HepG2 (cell line): ENCODE data around the gene EMP2. TPM values are rescaled to one million over a fixed set of nuclear protein-coding genes. Genes with fewer than 3 reads are reported as not detected.
A peak's percentile ranks its signal among the peaks of the same experiment; 100 is the strongest.

Experiments used
- ATF7-NPFF ChIP-seq: sonication (generic); formaldehyde crosslinking; IDR thresholded peaks from 2 replicates; pipeline ENCODE4 v1.8.1; 2023; ENCODE audit warnings: mild to moderate bottlenecking, low read depth, missing genetic modification reagents, moderate library complexity
- ATRX ChIP-seq: sonication (generic); formaldehyde crosslinking; IDR thresholded peaks from 2 replicates; pipeline ENCODE4 v1.4.0; 2020; ENCODE audit warnings: missing genetic modification reagents, borderline replicate concordance
- DMAP1 ChIP-seq: IDR thresholded peaks from 2 replicates; pipeline ENCODE4 v1.6.1; 2016
- DRAP1 ChIP-seq: IDR thresholded peaks from 2 replicates; pipeline ENCODE4 v1.6.1; 2016; ENCODE audit warnings: missing genetic modification reagents, missing compliant biosample characterization
- GPBP1L1 ChIP-seq: sonication (generic); formaldehyde crosslinking; IDR thresholded peaks from 2 replicates; pipeline ENCODE4 v1.5.0; 2020; ENCODE audit warnings: mild to moderate bottlenecking, missing genetic modification reagents
- HNF1B ChIP-seq: sonication (generic); formaldehyde crosslinking; IDR thresholded peaks from 2 replicates; pipeline ENCODE4 v1.5.1; 2020; ENCODE audit warnings: mild to moderate bottlenecking, moderate library complexity, missing genetic modification reagents
- IKZF1 ChIP-seq: fragments of 450-650 bp; IDR thresholded peaks from 2 replicates; pipeline ENCODE4 v1.7.1; 2016
- ISX ChIP-seq: sonication (generic); formaldehyde crosslinking; conservative IDR thresholded peaks from 2 replicates; pipeline ENCODE4 v1.5.0; 2020; ENCODE audit warnings: missing genetic modification reagents
- MAX ChIP-seq: IDR thresholded peaks from 2 replicates; pipeline ENCODE4 v1.6.1; 2012; ENCODE audit warnings: inconsistent platforms
- MNT ChIP-seq: fragments of 450-650 bp; IDR thresholded peaks from 2 replicates; pipeline ENCODE4 v1.6.1; 2016
- NAIF1 ChIP-seq: sonication (generic); formaldehyde crosslinking; IDR thresholded peaks from 2 replicates; pipeline ENCODE4 v1.5.0; 2020; ENCODE audit warnings: mild to moderate bottlenecking, missing genetic modification reagents, borderline replicate concordance
- POGK ChIP-seq: sonication (generic); formaldehyde crosslinking; conservative IDR thresholded peaks from 2 replicates; pipeline ENCODE4 v1.8.0; 2022; ENCODE audit warnings: mild to moderate bottlenecking, moderate library complexity, missing genetic modification reagents
- SSRP1 ChIP-seq: IDR thresholded peaks from 2 replicates; pipeline ENCODE4 v1.6.1; 2016; ENCODE audit warnings: control low read depth
- TERF1 ChIP-seq: sonication (generic); formaldehyde crosslinking; IDR thresholded peaks from 2 replicates; pipeline ENCODE4 v1.8.0; 2022; ENCODE audit warnings: mild to moderate bottlenecking, missing genetic modification reagents, moderate library complexity
- TFDP1 ChIP-seq: IDR thresholded peaks from 2 replicates; pipeline ENCODE4 v1.6.1; 2016; ENCODE audit warnings: missing compliant biosample characterization, missing genetic modification reagents, borderline replicate concordance
- ZNF263 ChIP-seq: sonication (generic); formaldehyde crosslinking; IDR thresholded peaks from 2 replicates; pipeline ENCODE4 v1.4.0; 2020; ENCODE audit warnings: missing genetic modification reagents
- ZSCAN12 ChIP-seq: sonication (generic); formaldehyde crosslinking; IDR thresholded peaks from 2 replicates; pipeline ENCODE4 v1.9.0; 2021; ENCODE audit warnings: mild to moderate bottlenecking, missing genetic modification reagents
- ZUFSP ChIP-seq: sonication (generic); formaldehyde crosslinking; IDR thresholded peaks from 2 replicates; pipeline ENCODE4 v1.9.0; 2021; ENCODE audit warnings: missing genetic modification reagents, mild to moderate bottlenecking, borderline replicate concordance
- ZZZ3 ChIP-seq: sonication (generic); formaldehyde crosslinking; IDR thresholded peaks from 2 replicates; pipeline ENCODE4 v1.4.0; 2020; ENCODE audit warnings: missing genetic modification reagents, mild to moderate bottlenecking, borderline replicate concordance
- polyA plus RNA-seq, 8 experiments: library from polyadenylated mRNA; depleted of rRNA in 3 of 8; stranded (reverse) in 7 of 8; unstranded in 1 of 8; fragments of >200 nt; fragmentation: Illumina TruSeq in 4 of 8; extraction: Trizol in 4 of 8; gene quantifications; 2 replicates each; pipeline versions ENCODE4 v1.2.1 to v1.2.3, GENCODE V29; 2011 to 2016; ENCODE audit warnings: low read depth in 4 of 8, missing spikeins in 1 of 8, mixed read lengths in 1 of 8; ENCODE audit not compliant: insufficient read depth in 1 of 8
- total RNA-seq, 5 experiments: library from RNA; depleted of rRNA; stranded (reverse); fragments of >200 nt; fragmentation: Illumina TruSeq; extraction: Trizol; gene quantifications; 2 replicates each; pipeline ENCODE4 v1.2.3, GENCODE V29; 2016; ENCODE audit warnings: low read depth in 1 of 5

EMP2 gene
- total and polyA plus RNA-seq, 2 of the 13 experiments (the other 11 are each of a cell fraction or from before 2014, with no cell fraction given), result 24.6 to 91.2 TPM

- TF ChIP-seq ATF7-NPFF, result no peak
- no peak for TF ChIP-seq HNF1B
- no peak for TF ChIP-seq GPBP1L1 (CRISPR knock-in tag)
- TF ChIP-seq ZZZ3 (CRISPR knock-in tag), result no peak
- no peak for TF ChIP-seq ISX (CRISPR knock-in tag)
- no peak for TF ChIP-seq ZUFSP (CRISPR knock-in tag)
- TF ChIP-seq ZSCAN12 (CRISPR knock-in tag), result no peak
- no peak for TF ChIP-seq DMAP1 (CRISPR knock-in tag)
- TF ChIP-seq IKZF1, result no peak
- TF ChIP-seq DRAP1, result peak; percentile 2; the same call in 1 of the 2 replicates
- no peak for TF ChIP-seq MNT
- no peak for TF ChIP-seq TFDP1 (CRISPR knock-in tag)
- no peak for TF ChIP-seq ZNF263 (CRISPR knock-in tag)
- TF ChIP-seq TERF1 (CRISPR knock-in tag), result no peak
- TF ChIP-seq NAIF1 (CRISPR knock-in tag), result no peak
- TF ChIP-seq POGK (CRISPR knock-in tag), result no peak
- TF ChIP-seq SSRP1, result no peak; the same call in 1 of the 2 replicates
- TF ChIP-seq MAX, result 0 out of 2 replicates have a peak, but pooled peaks have one; percentile 2
- no peak for TF ChIP-seq ATRX (CRISPR knock-in tag)
Measured at GRCh38 chr16:10609402-10609774, 29.0 kb upstream of the EMP2 start (continued).
